Cardiac fibroblast (primary cell): ENCODE data around the gene SMOC1.

ENCODE experiments used
- DNase-seq, 2 donors: peaks; one replicate each; pipeline versions ENCODE4 v3.0.0 to v3.0.0-alpha.2; 2010; ENCODE audit warnings: low read depth in 2 of 2
- H3K4me3 ChIP-seq, 2 donors: replicated peaks in 1 of 2; 1 replicate in 1 of 2; 2 replicates in 1 of 2; pipeline ENCODE4 v1.5.1; 2011; ENCODE audit warnings: low read depth in 2 of 2, low read length in 2 of 2, mild to moderate bottlenecking in 2 of 2, moderate library complexity in 1 of 2
- CTCF ChIP-seq: IDR thresholded peaks from one replicate; pipeline ENCODE4 v1.5.1; 2011; ENCODE audit warnings: low read depth, mild to moderate bottlenecking, low read length, inconsistent platforms

Gene SMOC1

DNA sequence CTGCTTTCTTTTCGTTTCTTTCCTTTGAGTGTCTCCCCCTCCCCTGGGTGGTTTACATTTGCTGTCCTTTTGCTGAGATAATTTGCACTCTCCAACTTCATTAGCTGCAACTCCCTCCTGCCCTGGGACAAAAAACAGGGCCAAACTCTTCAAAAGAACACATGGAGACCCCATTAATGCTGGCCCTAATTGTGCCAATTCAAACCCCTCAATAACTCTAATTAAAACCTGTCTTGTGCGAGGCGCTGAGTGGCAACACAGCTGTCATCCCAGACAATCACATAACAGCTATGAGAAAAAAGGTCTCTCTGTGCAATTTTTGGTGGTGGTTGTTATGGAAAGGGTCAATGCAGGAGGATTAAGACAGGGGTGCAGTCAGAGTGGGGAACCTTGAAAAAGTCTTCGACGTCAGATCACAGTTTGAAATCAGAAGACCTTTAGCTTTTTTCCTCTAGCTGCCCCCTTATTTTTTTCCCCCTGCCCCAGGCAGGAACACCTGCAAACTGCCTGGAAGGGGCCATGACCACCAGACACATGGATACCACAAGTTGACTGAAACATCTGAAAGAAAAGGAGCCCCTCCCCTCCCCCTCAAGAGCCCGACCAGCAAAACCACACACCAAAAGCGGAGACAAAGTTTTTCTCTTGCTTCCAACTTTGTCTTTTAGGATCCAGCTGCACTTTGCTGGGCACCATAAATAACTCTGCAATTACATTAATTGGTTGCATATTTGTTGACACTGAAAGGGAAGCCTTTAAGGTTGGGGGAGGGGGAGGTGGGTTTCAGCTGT lies 26.5 kb upstream of the SMOC1 start:
- DNase-seq = no peak
- no peak overlapping the region for H3K4me3 ChIP-seq
- TF ChIP-seq CTCF = no peak

GRCh38 chr14:69853774-69854173 lies 25.4 kb upstream of the SMOC1 start:
- DNase-seq = no peak
- H3K4me3 ChIP-seq = no peak overlapping the region
- no peak for TF ChIP-seq CTCF

DNA sequence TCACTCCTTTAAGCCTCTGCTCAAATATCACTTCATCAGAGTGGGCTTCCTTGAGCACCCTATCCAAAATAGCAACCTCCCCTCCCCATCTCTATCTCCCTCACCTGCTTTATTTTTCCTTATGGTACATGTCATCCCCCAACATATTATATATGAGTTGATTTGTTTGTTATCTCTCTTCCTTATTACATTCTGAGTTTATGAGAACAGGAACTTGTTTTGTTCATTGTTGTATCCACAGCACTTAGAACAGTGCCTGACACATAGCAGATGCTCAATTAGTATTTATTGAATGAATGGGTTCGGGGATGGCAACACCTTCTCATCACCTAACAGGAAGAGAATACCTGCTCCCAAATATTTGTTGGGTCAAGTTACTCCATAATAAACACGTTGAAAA lies 24.6 kb upstream of the SMOC1 start:
- no peak for DNase-seq
- TF ChIP-seq CTCF = no peak
- H3K4me3 ChIP-seq = no peak overlapping the region

DNA sequence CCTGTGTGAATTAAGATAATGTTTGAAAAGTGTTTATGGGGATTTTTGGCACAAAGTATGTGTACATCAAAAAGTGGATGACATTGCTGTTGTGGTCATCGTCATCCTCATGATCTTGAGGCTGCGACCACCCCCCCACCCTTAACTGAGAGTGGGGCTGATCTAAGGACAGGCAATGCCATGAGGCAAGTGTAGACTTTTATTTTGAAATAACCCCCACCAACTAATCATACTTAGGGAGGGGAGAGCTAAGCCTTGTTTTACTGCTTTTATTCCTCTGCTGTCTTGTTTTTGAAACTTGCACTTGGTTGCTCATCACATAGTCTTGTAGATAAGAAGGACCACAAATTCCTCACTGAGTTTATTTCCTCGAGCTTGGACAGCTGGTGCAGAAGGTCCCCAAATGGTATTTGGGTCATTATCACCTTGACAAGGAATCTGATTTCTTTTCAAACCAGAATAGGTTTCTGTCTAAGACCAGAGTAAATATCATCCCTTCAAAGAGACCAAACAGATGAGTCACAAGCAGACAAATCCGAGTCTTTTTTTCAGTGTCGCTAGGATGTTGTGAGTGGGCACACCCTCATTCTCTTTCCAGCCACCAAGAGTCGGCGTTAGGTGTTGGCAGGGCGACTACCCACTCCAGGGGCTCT lies 23.9 kb upstream of the SMOC1 start:
- no peak for TF ChIP-seq CTCF
- no peak for DNase-seq
- no peak overlapping the region for H3K4me3 ChIP-seq

GRCh38 chr14:69858801-69859200 lies 20.4 kb upstream of the SMOC1 start:
- H3K4me3 ChIP-seq = no peak overlapping the region
- DNase-seq = no peak
- TF ChIP-seq CTCF = no peak

DNA sequence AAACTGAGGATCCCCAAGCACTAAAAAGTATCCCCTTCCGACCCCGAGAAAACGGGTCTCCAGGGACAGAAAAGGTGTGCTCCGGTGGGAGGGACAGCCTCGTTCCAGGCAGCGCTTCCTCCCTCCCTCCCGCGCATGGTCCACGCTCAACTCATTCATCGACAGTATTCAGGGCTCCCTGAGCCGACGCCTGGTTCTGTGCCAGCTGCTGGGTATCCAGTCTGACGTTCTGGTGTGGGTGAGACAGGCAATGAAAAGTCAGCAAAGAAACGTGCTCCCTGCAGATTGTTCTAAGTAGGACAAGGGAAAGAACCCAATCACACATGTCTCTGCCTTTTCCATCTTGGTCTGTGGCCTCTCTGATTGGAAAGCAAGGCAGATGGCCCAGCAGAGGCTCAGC lies 19.6 kb upstream of the SMOC1 start:
- DNase-seq = no peak
- no peak overlapping the region for H3K4me3 ChIP-seq
- TF ChIP-seq CTCF = no peak
